Fibroblast of upper back skin (primary cell): ENCODE data around the gene ZNF595.
"Not testable (repeated sequence)": the region's sequence is repeated elsewhere in the genome, so short reads cannot be mapped to it uniquely, and the experiment has no call there.

ENCODE experiments used
- DNase-seq: peaks from one replicate; pipeline ENCODE4 v3.0.0-alpha.2; 2013

ZNF595 gene

GRCh38 chr4:86559-87324, 33.6 kb downstream of the ZNF595 start:
- not testable (repeated sequence) for DNase-seq

DNA sequence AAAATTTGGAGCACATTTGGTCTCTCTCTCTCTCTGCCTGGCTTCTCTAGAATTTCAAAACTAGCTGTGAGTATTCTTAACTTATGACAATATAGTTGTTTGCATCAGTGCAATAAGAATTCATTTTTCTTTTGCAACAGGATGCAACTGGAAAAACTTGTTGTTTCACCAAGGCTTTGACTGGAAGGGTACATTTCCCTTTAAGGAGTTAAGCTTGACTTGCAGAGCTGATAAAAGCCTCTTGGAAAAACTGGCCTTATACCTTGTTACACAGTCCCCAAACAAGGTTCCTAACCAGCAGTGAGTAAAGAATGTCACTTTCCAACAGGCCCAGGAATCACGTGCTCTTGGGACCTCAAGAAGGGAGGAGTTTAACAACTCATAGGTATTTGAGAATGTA, 45.3 kb downstream of the ZNF595 start:
- no peak for DNase-seq

DNA sequence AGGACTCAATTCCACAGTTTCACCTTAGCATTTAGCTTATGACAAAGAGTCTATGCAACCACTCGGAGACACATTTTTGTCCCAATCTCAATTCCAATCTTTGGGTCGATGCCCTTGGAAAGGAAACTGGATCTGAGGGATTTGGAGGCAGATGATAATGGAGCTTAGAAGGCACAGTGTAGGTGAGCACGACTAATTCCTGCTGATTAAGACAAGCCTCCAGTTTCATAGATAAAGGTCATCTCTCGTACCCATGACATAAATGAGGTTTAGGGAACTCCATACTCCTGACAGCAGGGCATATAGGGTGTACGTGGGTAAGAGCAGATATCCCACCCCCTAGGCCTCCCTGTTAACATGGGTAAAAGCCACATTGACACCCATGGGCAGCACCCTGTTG, 46.7 kb downstream of the ZNF595 start:
- no peak for DNase-seq

DNA sequence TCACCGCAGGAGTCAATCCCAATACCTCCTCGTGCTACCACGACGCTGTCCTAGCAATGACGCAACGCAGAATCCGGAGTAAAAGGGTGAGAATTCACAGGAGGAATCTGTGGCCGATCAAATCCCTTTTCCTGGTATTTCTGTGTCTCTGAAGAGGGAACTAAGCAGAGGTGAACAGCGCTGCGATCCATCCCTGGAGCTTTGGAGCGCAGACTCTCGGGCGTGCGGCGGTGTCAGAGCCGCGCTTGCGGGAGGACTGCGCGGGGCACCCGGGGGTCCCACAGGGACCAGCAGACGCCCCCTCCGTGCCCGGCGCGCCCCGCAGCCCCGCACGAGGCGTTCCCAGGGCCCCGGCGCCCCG, 53.9 kb downstream of the ZNF595 start:
- DNase-seq = no peak

DNA sequence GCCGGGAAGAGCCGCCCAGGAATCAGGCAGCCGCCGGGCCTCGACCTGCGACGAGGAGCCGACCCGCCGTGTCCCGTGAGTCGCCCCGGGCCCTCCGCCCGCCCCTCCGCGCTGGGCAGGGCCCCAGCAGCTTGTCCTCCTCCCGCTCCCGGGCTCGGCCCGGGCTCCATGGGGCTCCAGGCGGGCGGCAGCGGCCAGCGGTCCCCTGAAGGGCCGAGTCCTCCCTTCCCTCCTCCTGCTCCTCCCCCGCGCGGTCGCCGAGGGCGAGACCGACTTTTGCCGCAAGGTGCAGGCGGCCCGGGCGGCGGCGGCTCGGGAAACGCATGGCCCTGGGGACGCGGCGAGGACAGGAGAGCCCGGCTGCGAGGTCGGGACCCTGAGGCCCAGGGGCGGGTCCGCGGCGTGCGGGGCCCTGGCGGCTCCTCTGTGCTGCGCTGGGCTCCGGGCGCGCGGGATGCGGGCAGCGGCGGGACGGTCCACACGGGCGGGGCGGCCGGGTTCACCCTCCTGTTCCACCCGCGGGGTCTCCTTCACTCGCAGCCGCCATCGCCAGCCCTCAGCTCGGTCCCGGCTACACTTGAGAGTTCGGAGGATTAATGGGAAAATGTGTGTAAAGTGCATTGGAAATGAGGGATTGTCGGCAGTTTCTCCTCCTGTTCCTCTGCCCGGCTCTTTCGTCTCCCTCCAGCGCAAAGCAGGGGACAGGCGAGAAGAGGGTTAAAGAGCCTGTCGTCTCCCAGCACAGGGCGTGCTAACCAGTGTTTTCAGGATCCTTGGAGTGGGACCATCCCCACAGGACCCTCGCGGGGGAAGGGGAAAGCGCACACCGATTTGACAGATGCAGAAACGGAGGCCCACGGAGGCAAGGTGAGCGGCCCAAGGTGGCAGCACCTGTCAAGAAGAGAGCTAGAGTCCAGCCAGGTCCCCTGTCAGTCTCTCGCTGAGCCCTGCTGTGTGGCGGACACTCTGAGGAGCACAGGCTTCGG, 54.6 kb downstream of the ZNF595 start:
- no peak for DNase-seq

DNA sequence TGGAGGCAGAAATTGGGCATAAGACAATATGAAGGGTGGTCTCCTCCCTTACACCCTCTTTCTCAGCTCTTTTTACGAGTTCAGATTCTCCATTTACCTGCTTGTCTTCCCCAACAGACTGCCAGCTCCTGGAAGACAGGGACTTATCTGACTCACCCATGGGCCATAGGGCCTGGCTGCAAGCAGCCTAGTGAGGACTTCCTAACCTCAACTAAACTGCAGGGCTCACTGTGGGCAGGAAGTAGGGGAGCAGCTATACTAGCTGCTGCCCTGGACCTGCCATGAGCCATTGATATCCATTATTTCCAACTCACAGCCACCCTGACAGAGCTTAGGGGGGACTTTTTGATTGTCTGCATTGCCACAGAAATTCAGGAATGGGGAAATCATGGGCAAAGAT, 59.6 kb downstream of the ZNF595 start:
- DNase-seq = no peak

- no peak for DNase-seq
Measured at GRCh38 chr4:113732-114131, 60.6 kb downstream of the ZNF595 start.

DNA sequence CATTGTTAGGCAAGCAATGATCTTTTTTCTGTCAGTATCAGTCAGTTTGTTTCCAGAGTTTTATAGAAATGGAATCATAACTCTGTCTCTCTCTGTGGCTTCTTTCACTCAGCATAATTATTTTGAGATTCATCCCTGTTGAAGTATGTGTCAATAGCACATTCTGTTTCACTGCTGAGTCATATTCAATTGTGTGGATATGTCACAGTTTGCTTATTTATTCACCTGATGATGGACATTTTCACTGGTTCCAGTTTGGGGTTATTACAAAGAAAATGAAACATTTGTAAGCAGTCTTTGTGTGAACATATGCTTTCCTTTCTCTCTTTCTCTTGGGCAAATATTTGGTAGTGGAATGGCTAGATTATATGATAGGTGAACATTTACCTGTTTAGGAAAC, 61.0 kb downstream of the ZNF595 start:
- DNase-seq = no peak

DNA sequence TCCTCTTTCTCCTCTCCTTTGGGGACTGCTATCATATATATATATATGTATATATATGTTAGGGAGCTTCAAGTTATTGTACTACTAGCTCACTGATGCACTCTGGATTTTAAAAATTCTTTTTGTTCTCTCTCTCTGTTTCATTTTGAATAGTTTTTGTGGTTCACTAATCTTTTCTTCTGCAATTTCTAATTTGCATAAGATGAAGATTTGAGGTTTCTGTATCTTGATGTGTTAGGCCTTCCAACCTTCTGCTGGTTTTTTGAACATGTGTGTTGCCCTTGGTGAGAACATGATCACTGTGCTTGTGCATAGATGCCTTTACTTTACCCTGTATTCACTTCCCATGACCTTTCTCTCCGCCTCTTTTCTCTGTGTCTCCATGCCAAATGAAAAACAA, 63.4 kb downstream of the ZNF595 start:
- no peak for DNase-seq

- no peak for DNase-seq
Measured at GRCh38 chr4:120616-121015, 67.5 kb downstream of the ZNF595 start.

DNA sequence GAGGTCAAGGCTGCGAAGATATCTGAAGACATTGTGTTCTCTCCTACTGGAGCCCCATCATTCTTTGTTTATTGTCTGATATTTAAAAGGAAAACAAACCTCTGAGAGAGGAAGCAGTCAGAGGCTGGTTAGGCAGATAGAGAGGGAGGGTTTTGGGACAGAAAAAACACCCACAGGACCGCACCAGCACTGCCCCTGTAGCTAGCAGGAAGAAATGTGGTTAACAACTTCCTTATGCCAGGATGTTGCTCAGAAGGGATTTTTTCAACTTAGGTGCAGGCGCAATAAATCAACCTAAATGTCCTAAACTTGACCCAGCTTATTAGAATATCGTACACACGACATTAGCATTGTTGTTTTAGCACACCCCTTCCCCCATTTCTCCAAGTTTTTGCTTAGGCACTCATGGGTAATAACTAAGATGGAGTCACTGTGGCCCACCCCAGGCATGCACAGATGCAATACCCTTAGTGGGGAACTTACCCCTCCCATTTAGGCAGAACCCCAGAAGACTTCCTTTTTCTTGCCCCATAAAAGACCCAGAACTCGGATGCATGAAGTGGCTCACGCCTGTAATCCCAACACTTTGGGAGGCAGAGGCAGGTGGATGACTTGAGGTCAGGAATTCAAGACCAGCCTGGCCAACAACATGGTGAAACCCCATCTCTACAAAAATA, 68.4 kb downstream of the ZNF595 start:
- no peak for DNase-seq

DNA sequence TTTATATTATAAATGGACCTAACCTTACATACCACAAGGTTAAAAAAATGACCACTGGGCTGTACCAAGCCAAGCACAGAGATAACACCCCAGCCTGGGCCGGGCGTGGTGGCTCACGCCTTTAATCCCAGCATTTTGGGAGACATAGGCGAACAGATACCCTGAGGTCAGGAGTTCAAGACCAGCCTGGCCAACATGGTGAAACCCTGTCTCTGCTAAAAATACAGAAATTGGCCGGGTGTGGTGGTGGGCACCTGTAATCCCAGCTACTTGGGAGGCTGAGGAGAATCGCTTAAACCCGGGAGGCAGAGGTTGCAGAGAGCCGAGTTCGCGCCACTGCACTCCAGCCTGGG, 70.8 kb downstream of the ZNF595 start:
- not testable (repeated sequence) for DNase-seq

DNA sequence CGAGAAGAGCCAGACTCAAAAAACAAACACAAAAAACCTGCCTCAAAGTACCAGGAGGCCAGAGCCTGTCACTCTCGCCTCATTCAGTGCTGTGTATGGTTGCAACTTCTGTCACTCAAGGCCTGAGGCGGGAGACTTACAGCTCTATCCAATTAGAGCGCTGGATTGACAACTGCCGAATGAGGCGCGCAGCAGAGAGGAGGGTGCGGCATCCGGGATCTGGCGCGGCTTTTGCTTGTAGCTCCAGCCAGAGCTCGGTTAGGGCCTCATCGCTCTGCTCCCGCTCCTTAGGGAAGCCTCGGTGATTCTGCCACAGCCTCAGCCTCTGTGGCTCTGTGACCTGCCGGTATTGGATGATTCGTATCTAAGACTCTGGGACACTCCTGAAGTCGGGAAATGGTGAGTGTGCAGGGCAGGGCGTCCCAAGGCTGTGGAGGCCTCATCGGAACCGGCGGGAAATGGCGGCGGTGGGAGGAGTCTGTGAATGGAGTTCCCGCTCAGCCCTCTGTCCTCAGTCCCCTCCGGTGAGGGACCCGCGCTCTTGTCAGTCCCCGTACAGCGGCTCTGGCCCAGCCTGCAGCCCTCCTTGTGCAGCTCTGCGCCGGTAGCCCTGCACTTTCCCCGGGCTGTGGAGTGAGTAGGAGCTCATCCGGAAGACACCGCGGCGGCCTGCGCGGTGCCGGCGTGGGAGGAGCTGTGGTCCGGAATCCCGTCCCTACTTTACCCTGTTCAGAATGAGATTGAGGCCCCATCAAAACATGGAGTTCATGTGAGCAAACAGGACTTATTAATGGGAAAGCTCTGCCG, 71.4 kb downstream of the ZNF595 start, which contains the start of gene ZNF718:
Gene ZNF718 (plus strand): TSS at position 227 of the 807 bp plus-strand sequence. CDS start 170 bp downstream, at position 397.
- DNase-seq = peak; percentile 96

GRCh38 chr4:125091-125771, 72.1 kb downstream of the ZNF595 start:
- peak; percentile 1 for DNase-seq

GRCh38 chr4:125833-126232, 72.7 kb downstream of the ZNF595 start:
- no peak for DNase-seq

- no peak for DNase-seq
Measured at GRCh38 chr4:132483-132882, 79.4 kb downstream of the ZNF595 start.
